D341Med (cell line): ENCODE measurements around the gene GINS1.

ENCODE experiments used
- DNase-seq: peaks from one replicate; pipeline ENCODE4 v3.0.0; 2012; ENCODE audit warnings: low spot score

The GINS1 gene

GRCh38 chr20:25407311-25408169 is at the start of gene GINS1:
GINS1 (plus strand) TSS chr20:25407673; CDS start chr20:25407821, 148 bp downstream.
- peak; percentile 97 for DNase-seq

- DNase-seq = peak; percentile 49
These were observed 46.7 kb upstream of the GINS1 start for GRCh38 chr20:25360631-25361286.

GRCh38 chr20:25361287-25361683 is 46.2 kb upstream of the GINS1 start:
- no peak for DNase-seq

GRCh38 chr20:25364180-25364788 is 43.2 kb upstream of the GINS1 start:
- no peak for DNase-seq

- DNase-seq = no peak
These were observed 42.4 kb upstream of the GINS1 start for GRCh38 chr20:25364879-25365699.

GRCh38 chr20:25368526-25368925 is 38.9 kb upstream of the GINS1 start:
- no peak for DNase-seq

- no peak for DNase-seq
These were observed 38.5 kb upstream of the GINS1 start for GRCh38 chr20:25368976-25369375.

- no peak for DNase-seq
These were observed 37.9 kb upstream of the GINS1 start for GRCh38 chr20:25369529-25369928.

GRCh38 chr20:25369971-25370370 is 37.5 kb upstream of the GINS1 start:
- no peak for DNase-seq

GRCh38 chr20:25372584-25373336 is 34.7 kb upstream of the GINS1 start:
- no peak for DNase-seq

- no peak for DNase-seq
These were observed 32.6 kb upstream of the GINS1 start for GRCh38 chr20:25374842-25375241.

GRCh38 chr20:25376236-25376635 is 31.2 kb upstream of the GINS1 start:
- DNase-seq = no peak

GRCh38 chr20:25376886-25377285 is 30.6 kb upstream of the GINS1 start:
- no peak for DNase-seq

- no peak for DNase-seq
These were observed 29.1 kb upstream of the GINS1 start for GRCh38 chr20:25378189-25378883.

- DNase-seq = no peak
These were observed 28.4 kb upstream of the GINS1 start for GRCh38 chr20:25378884-25379733.

GRCh38 chr20:25380945-25381614 is 26.4 kb upstream of the GINS1 start:
- DNase-seq = no peak

GRCh38 chr20:25382704-25383370 is 24.6 kb upstream of the GINS1 start:
- DNase-seq = no peak

- no peak for DNase-seq
These were observed 18.0 kb upstream of the GINS1 start for GRCh38 chr20:25389401-25389857.
